Chondrocyte (in vitro differentiated cells): ENCODE data around the gene TGFBRAP1. TPM values are rescaled to one million over a fixed set of nuclear protein-coding genes. Genes with fewer than 3 reads are reported as not detected.

Experiments used
- DNase-seq: peaks from one replicate; pipeline ENCODE4 v3.0.0; 2021; ENCODE audit warnings: mixed read lengths, low spot score
- H3K27ac Mint-ChIP-seq: one replicate; pipeline ENCODE4 v1.8.0; 2021; ENCODE audit warnings: mild to moderate bottlenecking, moderate library complexity, mixed read lengths; ENCODE audit not compliant: unreplicated experiment
- H3K27me3 Mint-ChIP-seq: 2 replicates; pipeline ENCODE4 v1.8.0; 2021; ENCODE audit warnings: low read depth, mixed read lengths
- H3K36me3 Mint-ChIP-seq: 2 replicates; pipeline ENCODE4 v1.8.0; 2021; ENCODE audit warnings: low read depth, mixed read lengths
- H3K4me1 Mint-ChIP-seq: 2 replicates; pipeline ENCODE4 v1.8.0; 2021; ENCODE audit warnings: low read depth, mild to moderate bottlenecking, mixed read lengths
- H3K4me3 Mint-ChIP-seq: one replicate; pipeline ENCODE4 v1.8.0; 2021; ENCODE audit warnings: mild to moderate bottlenecking, moderate library complexity, mixed read lengths; ENCODE audit not compliant: unreplicated experiment
- H3K9me3 Mint-ChIP-seq: 2 replicates; pipeline ENCODE4 v1.8.0; 2021; ENCODE audit warnings: low read depth, mixed read lengths
- CTCF ChIP-seq: fragments of 200-600 bp; sonication (generic); IDR thresholded peaks from 2 replicates; pipeline ENCODE4 v1.5.0; 2021; ENCODE audit warnings: antibody characterized with exemption, mild to moderate bottlenecking, moderate library complexity
- total RNA-seq: library from RNA; stranded (reverse); gene quantifications from 3 replicates; pipeline ENCODE4 v1.2.1, GENCODE V29; 2021

The TGFBRAP1 gene
- total RNA-seq, 1 donor from 2014 or later = 18.3 TPM

- H3K4me3 Mint-ChIP-seq = no peak overlapping the region
- H3K36me3 Mint-ChIP-seq = no peaks in the 10 kb centered on the region
- H3K27me3 Mint-ChIP-seq = no peaks in the 10 kb centered on the region
- H3K27ac Mint-ChIP-seq = no peak overlapping the region
- peaks cover 50% of the 10 kb centered on the region for H3K4me1 Mint-ChIP-seq
- DNase-seq = no peak
- no peaks in the 10 kb centered on the region for H3K9me3 Mint-ChIP-seq
- no peak for TF ChIP-seq CTCF
Measured at GRCh38 chr2:105320651-105321215, 8.8 kb downstream of the TGFBRAP1 start.

DNA sequence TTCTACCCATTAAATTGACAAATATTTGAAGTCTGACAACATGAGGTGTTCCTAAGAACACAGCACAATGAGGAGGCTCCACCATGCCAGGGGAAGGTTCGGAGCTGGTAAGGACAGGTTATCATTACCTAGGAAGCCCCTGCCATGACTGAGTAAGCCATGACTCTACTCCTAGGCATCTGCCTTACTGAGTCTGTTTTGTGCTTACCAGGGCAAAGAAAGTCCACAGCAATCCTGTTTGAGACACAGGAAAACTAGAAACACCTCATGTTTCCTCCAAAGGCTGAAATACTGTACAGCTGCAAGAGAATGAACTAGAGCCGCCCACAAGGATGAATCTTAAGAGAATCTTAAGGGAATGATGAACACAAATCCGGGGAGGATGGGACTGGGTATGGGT lies 11.6 kb downstream of the TGFBRAP1 start:
- no peaks in the 10 kb centered on the region for H3K27me3 Mint-ChIP-seq
- H3K36me3 Mint-ChIP-seq = no peaks in the 10 kb centered on the region
- H3K9me3 Mint-ChIP-seq = no peaks in the 10 kb centered on the region
- peaks cover 26% of the 10 kb centered on the region for H3K4me1 Mint-ChIP-seq
- H3K4me3 Mint-ChIP-seq = no peak overlapping the region
- TF ChIP-seq CTCF = no peak
- no peak for DNase-seq
- no peak overlapping the region for H3K27ac Mint-ChIP-seq

GRCh38 chr2:105315314-105315713 lies 14.2 kb downstream of the TGFBRAP1 start:
- TF ChIP-seq CTCF = no peak
- Mint-ChIP-seq H3K27me3 (no peaks in the 10 kb centered on the region), H3K9me3 (no peaks in the 10 kb centered on the region), H3K4me1 (peaks cover 11% of the 10 kb centered on the region), H3K27ac (no peak overlapping the region), H3K4me3 (no peak overlapping the region), H3K36me3 (no peaks in the 10 kb centered on the region)
- no peak for DNase-seq

GRCh38 chr2:105313877-105314276 lies 15.7 kb downstream of the TGFBRAP1 start:
- peaks cover under 1% of the 10 kb centered on the region for H3K36me3 Mint-ChIP-seq
- H3K27me3 Mint-ChIP-seq = no peaks in the 10 kb centered on the region
- DNase-seq = no peak
- H3K4me3 Mint-ChIP-seq = no peak overlapping the region
- H3K9me3 Mint-ChIP-seq = no peaks in the 10 kb centered on the region
- peaks cover 7% of the 10 kb centered on the region for H3K4me1 Mint-ChIP-seq
- TF ChIP-seq CTCF = no peak
- no peak overlapping the region for H3K27ac Mint-ChIP-seq

DNA sequence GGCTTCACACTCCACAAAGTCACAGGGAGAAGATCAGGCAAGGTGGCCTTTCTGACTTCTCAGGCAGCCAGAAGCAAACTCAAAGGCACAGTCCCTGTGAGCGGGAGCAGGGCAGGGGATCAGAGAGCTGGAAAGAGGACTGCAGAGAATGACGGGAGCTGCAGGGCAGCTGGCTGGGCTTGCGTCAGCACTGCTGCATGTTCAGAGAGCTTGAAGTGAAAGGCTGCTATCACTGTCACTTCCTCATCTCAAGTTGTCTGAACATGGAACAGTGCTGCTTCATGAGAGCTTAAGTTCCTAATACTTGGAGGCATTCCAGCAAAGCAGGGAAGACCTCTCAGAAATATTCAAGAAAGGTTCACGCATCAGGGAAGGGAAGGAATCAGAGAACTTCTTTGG lies 20.4 kb downstream of the TGFBRAP1 start:
- H3K4me3 Mint-ChIP-seq = no peak overlapping the region
- no peak for DNase-seq
- no peak for TF ChIP-seq CTCF
- H3K4me1 Mint-ChIP-seq = no peaks in the 10 kb centered on the region
- no peaks in the 10 kb centered on the region for H3K27me3 Mint-ChIP-seq
- H3K27ac Mint-ChIP-seq = no peak overlapping the region
- peaks cover 16% of the 10 kb centered on the region for H3K36me3 Mint-ChIP-seq
- H3K9me3 Mint-ChIP-seq = no peaks in the 10 kb centered on the region
